Right atrium auricular region (tissue), 2 donors: ENCODE results near the gene HOXB4. TPM values are rescaled to one million over a fixed set of nuclear protein-coding genes. Genes with fewer than 3 reads are reported as not detected.

ENCODE experiments used
- DNase-seq: peaks from one replicate; pipeline ENCODE4 v3.0.0-alpha.2; 2019; ENCODE audit warnings: low spot score
- H3K27ac ChIP-seq, 2 donors: fragments of 200-600 bp; sonication (generic); 1 replicate in 1 of 2; 2 replicates in 1 of 2; pipeline ENCODE4 v1.5.1; 2016 to 2019
- H3K27me3 ChIP-seq, 2 donors: fragments of 200-600 bp; sonication (generic); one replicate each; pipeline versions ENCODE4 v1.5.1 to v1.6.0; 2017 to 2019
- H3K36me3 ChIP-seq: fragments of 200-600 bp; sonication (generic); one replicate; pipeline ENCODE4 v1.5.1; 2016
- H3K4me1 ChIP-seq, 2 donors: fragments of 200-600 bp; sonication (generic); one replicate each; pipeline versions ENCODE4 v1.5.1 to v1.6.0; 2017 to 2019
- H3K4me3 ChIP-seq, 2 donors: fragments of 200-600 bp; sonication (generic); 1 replicate in 1 of 2; 2 replicates in 1 of 2; pipeline ENCODE4 v1.5.1; 2017 to 2019; ENCODE audit warnings: mild to moderate bottlenecking in 1 of 2, moderate library complexity in 1 of 2
- H3K9me3 ChIP-seq, 2 donors: fragments of 200-600 bp; sonication (generic); one replicate each; pipeline ENCODE4 v1.5.1; 2019
- CTCF ChIP-seq, 2 donors: fragments of 200-600 bp; sonication (generic); IDR thresholded peaks; one replicate each; pipeline ENCODE4 v1.5.1; 2019; ENCODE audit warnings: antibody characterized with exemption in 2 of 2
- total RNA-seq, 2 donors: library from RNA; depleted of rRNA; stranded (reverse); fragments of >200 nt; gene quantifications; one replicate each; pipeline ENCODE4 v1.1.0, GENCODE V29; 2016

The HOXB4 gene
- total RNA-seq, 2 donors from 2014 or later, result 0.52 to 1.0 TPM

GRCh38 chr17:48586355-48587258 is 8.5 kb upstream of the HOXB4 start:
- Histone ChIP-seq H3K9me3 (no peaks in the 10 kb centered on the region), H3K36me3 (no peaks in the 10 kb centered on the region), H3K27ac (peak overlapping the region; percentile 45 to 53), H3K4me1 (peaks cover 0 to 34% of the 10 kb centered on the region in 2 donors), H3K4me3 (peak overlapping the region in 1 of 2 donors; percentile 57), H3K27me3 (peaks cover 29 to 44% of the 10 kb centered on the region in 2 donors)
- no peak for TF ChIP-seq CTCF (IDR thresholded peaks at IDR 0.05)
- DNase-seq, result no peak

GRCh38 chr17:48584223-48584741 is 6.1 kb upstream of the HOXB4 start:
- Histone ChIP-seq H3K27me3 (peaks cover 42 to 51% of the 10 kb centered on the region in 2 donors), H3K36me3 (no peaks in the 10 kb centered on the region), H3K9me3 (no peaks in the 10 kb centered on the region), H3K4me1 (peaks cover 0 to 35% of the 10 kb centered on the region in 2 donors), H3K4me3 (no peak overlapping the region), H3K27ac (no peak overlapping the region)
- TF ChIP-seq CTCF (IDR thresholded peaks at IDR 0.05), result no peak
- no peak for DNase-seq

GRCh38 chr17:48583708-48584222 is 5.6 kb upstream of the HOXB4 start:
- Histone ChIP-seq H3K36me3 (no peaks in the 10 kb centered on the region), H3K27me3 (peaks cover 47 to 56% of the 10 kb centered on the region in 2 donors), H3K4me3 (no peak overlapping the region), H3K27ac (no peak overlapping the region), H3K4me1 (peaks cover 0 to 35% of the 10 kb centered on the region in 2 donors), H3K9me3 (no peaks in the 10 kb centered on the region)
- TF ChIP-seq CTCF (IDR thresholded peaks at IDR 0.05), result no peak
- no peak for DNase-seq

GRCh38 chr17:48582750-48583069 is 4.6 kb upstream of the HOXB4 start:
- Histone ChIP-seq H3K4me3 (no peak overlapping the region), H3K27me3 (peaks cover 47 to 66% of the 10 kb centered on the region in 2 donors), H3K4me1 (peaks cover 0 to 35% of the 10 kb centered on the region in 2 donors), H3K27ac (peak overlapping the region in 1 of 2 donors; percentile 44), H3K9me3 (no peaks in the 10 kb centered on the region), H3K36me3 (no peaks in the 10 kb centered on the region)
- DNase-seq, result no peak
- TF ChIP-seq CTCF (IDR thresholded peaks at IDR 0.05), result no peak

- Histone ChIP-seq H3K27me3 (peaks cover 33 to 70% of the 10 kb centered on the region in 2 donors), H3K4me3 (no peak overlapping the region), H3K36me3 (no peaks in the 10 kb centered on the region), H3K27ac (no peak overlapping the region), H3K9me3 (no peaks in the 10 kb centered on the region), H3K4me1 (peaks cover 0 to 26% of the 10 kb centered on the region in 2 donors)
- no peak for DNase-seq
- no peak for TF ChIP-seq CTCF (IDR thresholded peaks at IDR 0.05)
Observed at GRCh38 chr17:48579760-48580554, 1.8 kb upstream of the HOXB4 start.
